Muscle of arm (tissue), 12 donors: Measurements from ENCODE around the gene TSPAN9. TPM values are rescaled to one million over a fixed set of nuclear protein-coding genes. Genes with fewer than 3 reads are reported as not detected.

ENCODE experiments used
- DNase-seq: peaks from one replicate; pipeline ENCODE4 v3.0.0-alpha.2; 2013
- polyA plus RNA-seq, 12 donors: library from polyadenylated mRNA; unstranded; fragments of 120-200 nt; gene quantifications; one replicate each; pipeline ENCODE4 v1.2.1, GENCODE V29; 2013; ENCODE audit not compliant: insufficient read length in 12 of 12

TSPAN9 gene
- polyA plus RNA-seq, 12 donors = 55.2 to 563 (median 115) TPM

DNA sequence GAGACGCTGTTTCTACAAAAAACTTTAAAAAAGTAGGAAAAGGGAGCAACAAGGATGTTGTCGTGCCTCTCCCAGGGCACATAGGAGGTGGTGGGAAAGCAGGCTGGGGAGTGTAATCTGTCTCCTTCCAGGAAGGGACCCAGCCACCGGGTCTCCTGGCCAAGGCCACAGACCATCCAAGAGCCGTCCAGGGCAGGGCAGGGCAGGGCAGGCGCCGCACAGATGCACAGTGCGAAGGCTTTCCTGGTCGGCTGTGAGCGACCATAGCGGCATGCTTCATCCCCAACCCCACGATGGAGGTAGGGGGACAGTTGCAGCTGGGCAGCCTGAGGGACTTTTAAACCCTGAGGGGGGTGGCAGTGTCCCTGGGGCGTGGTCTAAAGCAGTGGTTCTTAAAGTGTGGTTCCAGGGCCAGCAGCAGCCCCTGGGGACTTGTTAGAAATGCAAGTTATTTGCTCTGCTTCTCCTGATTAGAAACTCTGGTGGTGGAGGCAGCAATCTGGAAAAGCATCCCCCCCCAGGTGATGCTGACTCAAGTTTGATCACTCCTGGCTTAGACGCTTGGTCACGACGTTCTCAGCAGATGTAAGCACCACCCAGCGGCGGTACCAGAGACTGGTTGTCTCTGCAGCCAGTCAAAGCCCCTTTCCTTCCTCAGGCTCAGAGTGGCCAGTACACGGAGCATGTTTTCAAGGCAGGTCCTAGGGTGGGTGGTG lies 216.4 kb downstream of the TSPAN9 start:
- DNase-seq = no peak

DNA sequence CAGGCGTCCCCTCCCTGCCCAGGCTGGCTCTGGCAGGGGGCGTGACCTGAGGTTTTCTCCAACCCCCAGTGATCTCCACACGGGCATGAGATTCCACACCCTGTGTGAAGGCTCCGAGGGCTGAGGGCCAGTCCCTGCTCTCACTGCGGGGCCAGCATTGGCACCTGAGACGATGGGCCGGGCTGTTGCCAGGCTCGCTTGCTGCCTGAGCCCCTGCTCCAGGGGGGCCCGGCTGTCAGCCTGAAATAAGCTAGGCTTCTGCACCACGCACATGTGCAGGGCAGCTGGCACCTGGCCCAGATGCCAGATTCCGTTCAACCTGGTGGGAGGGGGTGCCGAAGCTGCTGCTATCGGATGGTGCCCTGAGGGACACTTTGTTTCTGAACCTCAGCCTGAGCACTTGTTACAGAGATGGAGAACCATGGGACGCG lies 217.3 kb downstream of the TSPAN9 start:
- DNase-seq = no peak

DNA sequence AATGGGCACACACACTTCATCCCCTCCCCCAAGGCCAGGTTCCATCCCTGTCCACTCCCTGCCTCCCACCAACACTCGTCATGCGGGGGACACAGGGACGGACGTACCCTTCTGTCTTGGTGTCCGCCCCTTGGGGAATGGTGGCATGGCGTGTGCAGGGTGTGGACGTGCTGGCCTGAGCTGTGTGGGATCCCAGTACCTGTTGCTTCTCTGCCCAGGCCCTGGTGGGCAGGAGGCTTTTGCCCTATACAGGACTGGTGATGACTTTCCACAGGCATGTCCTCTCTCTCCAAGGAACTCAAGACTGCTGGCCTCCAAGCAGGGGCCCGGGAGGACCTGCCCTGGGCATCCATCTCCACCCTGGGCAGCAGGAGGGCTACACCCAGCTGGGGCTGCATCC lies 218.0 kb downstream of the TSPAN9 start:
- no peak for DNase-seq

DNA sequence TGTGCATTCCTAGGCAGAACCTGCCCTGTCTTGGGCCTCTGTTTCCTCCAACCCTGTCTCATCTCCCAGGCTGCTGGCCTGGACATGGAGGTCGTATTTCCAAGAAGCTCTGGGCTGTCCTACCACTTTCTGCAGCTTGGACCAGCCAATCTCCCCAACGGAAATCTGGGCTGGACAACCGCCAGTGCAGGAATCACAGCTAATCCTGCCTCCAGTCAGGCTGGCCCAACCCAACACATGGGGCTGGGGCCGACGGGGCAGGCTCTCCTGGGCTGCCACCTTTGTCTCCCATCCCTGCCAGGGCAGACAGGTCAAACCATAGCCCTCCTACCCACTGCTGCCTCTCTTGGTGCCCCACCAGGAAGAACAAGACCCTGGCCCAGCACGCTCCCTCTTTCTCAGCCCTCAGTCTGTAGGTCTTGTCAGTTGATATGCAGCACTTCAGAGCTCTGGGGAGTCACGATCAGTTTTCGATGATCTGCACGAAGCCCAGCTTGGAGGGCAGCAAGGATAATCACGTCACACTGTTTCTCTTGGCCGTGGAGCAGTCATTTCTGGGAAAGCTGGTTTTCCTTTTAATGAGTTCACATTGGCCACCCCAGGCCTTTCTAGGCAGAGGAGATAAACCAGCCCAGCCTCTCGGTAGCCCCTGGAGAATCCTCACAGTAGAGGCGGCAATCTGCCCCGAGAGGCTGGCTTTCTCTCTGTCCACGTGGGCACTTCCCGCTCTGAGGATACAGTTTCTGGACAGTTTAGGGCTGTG lies 218.6 kb downstream of the TSPAN9 start:
- peak; percentile 48 for DNase-seq

DNA sequence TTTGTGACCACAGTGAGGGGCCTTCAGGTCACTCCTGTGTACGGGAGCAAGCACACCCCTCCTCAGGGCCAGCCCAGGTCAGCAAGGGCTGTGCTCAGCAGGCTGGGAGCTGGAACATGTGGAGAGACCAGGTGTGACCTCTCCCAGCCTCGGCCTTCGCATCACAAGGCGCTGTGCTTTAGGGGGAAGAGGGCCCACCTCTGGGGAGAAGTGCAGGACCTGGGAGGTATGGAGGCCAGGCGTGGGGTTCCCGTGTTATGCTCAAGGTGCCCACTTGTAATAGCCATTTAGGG lies 219.2 kb downstream of the TSPAN9 start:
- DNase-seq = no peak

DNA sequence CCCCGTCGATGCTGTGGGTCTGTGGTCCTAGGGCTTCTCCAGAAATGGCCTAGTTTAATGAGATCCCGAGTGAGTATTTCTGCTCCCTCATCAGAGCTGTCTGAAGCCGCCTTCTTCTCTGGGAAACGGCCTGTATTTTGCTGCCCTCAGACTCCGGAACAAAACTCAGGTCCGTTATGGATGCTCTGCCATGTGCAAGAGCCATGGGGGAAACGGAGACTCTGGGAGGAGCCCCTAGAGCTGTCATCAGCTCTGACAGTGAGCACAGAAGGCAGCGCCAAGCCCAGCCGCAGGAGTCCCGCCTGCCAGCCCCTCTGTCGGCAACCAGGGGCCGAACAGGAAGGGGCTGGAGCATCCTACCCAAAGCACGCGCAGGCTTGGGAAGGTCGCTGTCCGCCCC lies 221.4 kb downstream of the TSPAN9 start:
- no peak for DNase-seq

DNA sequence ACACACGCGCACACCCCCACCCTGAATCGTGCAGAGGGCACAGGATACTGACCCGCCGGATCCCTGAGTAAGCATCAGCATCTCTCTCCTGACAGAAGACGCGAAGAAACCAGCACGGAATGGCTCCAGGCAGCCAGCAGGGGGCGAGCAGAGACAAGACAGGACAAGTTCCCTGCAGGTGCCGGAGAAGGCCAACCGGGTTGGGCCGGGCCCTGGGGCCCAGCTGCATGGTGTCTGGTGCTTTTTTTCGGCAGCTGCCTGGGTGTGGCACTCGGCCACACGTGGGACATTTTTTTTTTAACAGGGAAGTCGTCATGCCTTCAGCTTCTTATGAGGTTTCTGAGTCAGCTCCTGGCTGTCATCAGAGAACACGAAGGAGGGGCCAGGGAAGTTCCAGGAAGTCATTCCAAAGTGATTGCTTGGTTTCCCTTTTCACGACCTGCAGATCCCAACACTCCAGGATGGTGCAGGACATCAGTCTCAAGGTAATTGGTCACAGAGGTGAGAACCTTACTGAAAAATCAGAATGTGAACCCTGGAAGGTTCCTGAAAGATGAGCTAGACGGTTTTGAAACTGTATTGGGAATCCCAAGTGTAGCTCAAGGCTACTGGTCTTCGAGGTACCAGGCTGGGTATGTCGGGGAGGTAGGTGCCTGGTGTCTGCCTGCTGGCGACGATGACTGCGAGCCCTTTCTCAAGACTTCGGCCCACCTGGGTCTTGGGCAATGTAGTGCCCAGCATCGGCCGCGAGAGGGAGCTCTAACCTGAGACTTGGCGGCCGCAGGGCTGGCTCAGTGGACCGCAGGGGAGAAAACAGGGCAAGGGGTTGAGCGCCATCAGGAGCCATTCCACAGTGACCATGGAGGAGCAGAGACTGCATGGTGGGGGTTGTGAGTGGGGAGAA lies 223.0 kb downstream of the TSPAN9 start:
- DNase-seq = peak; percentile 87

DNA sequence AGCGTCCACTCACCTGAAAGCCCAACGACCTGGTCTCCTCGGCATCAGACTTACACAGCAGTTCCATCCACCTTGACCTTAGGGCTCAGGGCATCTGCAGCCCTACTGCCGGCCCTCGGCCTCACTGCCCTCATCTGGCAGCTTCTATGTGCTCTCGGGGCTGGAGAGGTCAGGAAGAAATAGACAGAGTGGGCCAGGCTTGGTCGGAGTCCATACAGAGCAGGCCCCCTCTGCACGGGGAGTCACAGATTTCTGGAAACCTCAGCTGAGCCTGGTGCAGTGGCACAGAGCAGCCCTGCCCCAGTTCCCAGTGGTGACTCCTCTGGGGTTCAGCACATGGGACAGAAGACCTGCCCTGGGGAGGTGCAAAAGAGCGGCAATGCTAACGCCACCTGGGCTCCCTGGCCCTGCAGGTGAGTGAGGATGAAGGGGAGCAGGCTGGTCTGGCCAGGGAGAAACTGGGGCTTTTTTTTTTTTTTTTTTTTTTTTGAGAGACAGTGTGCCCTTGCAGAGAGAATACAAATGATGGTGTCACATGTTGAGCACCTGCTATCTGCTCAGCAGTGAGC lies 223.7 kb downstream of the TSPAN9 start:
- no peak for DNase-seq

DNA sequence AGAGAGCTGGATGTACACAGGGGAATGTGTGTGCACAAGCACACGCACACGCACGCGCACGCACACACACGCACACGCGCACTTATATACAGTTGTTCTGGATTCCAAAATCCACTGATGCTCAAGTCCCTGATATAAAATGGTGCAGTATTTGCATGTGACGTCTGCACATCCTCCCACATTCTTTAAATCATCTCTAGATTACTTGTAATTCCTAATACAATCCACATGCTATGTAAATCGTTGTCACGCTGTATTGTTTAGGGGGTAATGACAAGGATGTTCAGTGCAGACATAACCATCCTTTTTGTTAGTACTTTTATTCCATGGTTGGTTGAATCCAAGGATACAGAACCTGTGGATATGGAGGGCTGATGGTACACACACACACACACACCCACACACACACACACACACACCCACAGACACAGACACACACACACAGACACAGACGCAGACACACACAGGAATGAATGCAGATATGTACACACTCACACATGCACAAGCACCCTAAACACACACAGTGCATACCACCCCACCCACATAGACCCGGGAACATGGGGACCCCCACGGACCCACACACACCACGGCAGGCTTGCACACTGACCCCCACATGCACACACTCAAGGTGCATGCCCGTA lies 225.3 kb downstream of the TSPAN9 start:
- DNase-seq = no peak

DNA sequence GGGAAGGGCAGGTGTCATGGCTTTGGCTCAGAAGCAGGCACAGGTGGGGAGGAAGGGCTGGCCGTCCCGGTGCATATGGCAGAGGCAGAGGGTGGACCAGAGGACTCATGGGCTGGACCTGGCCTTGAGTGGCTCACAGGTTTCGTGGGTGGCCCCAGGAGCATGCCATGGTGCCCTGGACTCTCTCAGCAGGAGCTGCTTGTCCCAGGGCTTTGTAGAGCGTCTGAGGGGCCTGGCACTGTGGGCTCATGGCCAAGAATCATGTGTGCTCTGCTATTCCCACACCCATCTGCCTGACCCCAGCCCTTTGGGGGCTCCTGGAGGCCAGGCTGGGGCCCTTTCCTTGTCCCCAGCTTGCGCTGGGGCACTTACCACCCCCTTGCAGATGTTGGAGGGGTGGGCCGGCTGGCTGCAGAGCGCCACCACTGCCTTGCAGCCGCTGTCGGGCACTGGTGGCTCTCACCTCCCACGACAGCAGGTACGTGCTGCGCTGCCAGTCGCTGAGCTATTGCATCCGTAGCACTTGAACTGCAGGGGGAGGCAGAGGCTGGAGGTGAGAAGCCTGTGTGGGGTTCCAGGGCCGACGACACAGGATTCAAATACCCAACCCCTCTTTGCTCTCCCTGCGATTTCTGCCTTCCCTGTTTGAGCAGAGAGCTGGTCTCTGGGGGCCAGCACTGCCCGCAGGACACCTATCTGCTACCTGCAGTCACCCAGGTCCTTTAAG lies 226.4 kb downstream of the TSPAN9 start:
- no peak for DNase-seq

DNA sequence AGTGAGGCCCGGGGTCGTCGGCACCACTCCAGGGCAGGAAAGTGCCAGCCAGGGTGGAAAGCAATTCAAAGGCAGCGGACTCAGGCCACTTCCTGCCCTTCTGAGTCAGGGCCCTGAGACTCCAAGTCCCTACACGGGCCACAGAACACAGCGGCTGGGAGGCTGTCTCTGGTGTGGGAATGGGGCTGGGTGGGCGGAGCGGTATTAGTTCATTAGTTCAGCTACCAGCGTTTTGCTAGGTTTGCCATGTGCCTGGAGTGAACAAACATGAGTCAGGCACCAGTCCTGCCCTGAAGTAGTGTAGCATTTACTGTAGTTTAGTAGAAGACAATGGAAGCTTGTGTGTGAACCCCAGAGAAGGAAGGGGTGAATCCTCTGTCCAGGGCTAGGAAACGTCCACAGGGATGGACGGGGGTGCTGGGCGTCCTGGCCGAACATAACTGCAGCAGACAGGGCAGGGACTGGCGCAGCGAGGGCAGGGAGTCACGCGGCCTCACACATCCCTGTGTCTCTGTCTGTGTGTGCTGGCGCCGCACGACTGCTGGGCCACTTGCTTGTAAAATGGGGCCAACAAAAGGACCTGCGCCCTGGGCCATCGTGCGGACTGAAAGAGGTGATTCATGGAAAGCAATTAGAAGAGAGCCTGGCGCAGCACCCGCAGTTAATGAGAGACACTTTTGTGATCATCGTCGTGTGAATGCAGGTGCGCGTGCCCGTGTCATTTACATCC lies 227.4 kb downstream of the TSPAN9 start:
- DNase-seq = no peak

DNA sequence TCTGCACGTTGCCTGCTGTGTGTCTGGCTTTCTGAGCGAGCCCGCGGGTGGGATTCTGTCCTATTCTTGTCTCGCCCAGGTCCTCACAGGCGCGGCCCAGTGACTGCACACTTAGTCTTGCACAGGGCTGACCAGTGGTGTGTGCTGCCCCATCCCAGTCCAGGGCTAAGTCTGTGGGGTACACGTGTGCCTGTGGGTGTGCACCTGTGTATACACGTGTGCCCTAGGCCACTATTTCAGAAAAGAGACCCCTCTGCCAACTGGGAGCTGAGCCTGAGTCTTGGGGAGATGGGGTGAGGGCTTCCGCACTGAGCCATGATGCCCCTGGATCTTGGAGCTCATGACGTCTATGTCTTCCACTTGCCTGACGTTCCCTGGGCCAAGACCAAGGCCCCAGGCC lies 228.3 kb downstream of the TSPAN9 start:
- DNase-seq = no peak

DNA sequence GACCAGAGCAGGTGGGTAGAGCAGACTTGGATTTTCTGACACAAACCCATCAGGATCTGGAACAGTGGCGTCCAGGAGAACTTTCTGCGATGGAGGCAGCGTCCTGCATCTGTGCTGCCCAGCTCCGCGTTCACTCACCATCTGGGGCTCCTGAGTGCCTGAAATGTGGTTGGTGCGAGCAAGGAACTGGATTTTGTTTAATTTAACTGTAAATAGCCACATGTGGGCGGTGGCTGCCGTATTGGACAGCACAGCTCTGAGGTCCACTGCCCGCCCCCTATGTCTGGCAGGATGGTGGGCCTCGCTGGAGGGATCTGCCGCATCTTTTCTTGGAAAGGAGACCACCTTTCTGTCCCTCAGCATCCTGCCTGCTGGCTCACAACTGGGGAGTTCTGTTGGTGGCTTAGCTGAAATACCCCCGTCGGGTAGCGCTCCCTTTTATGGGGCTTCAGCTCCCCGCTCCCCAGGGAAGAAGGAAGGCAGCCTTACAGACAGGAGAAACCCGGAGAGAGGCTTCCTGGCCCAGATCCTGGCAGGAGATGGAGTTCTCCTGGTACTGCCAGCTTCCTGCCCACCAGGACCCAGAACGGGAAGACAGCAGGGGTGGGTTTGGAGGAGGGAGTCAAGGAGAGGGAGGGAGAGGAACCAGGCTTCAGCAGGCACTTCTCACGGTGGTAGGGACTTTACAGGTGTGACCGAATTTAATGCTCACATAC lies 228.9 kb downstream of the TSPAN9 start:
- DNase-seq = no peak

DNA sequence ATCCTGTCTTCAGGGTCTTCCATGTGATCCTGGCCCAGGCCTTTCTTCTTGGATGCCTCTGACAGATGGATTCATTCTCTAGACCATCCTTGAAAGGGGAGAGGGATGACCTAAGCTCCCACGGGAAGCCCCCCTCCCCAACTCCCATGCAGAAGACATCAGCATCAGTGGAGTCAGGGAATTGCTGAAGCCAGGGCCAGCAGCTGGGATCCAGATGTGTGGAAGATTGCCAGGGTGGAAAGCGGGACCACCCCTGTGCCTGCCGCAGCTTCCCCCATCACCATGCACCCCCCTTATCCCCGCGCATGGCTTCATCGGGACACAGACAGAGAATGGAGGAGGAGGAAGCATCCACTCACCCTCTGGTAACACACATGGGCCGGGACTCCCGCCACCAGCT lies 230.2 kb downstream of the TSPAN9 start:
- peak; percentile 60 for DNase-seq

DNA sequence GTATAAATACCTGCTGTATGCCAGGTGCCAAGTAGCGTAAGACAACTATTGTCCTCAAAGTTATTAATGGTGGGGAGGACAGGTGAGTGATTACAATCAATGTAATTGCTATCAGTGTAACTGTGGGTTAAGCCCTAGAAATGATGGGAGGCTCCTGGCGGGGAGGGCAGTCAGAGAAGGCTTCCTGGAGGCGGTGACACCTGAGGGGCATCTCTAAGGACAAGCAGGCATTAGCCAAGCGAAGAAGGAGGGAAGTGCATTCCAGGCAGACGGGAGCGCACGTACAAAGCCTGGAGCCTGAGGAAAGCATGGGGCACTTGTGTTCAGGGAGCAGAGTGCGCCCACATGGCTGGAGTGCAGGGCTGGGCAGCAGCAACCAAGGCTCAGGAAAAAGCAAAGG lies 230.9 kb downstream of the TSPAN9 start:
- DNase-seq = no peak

DNA sequence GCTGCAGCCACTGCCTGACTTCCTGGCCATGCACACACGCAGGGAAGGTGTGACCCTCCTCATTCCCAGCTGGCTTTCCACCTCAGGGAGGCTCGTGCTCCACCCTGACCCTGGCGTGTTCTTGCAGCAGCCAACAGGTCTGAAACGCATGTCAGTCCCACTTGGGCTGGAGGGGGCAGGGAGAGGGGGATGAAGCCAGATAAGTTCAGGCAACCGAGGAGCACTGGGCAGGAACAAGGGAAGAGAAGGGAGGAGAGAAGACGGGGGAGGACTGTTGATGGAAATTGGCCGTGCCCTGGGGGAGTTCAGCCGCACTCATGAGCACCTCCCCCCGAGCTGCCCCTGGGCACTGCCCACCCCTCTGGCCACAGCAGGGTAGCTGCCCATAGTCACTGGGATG lies 231.4 kb downstream of the TSPAN9 start:
- DNase-seq = no peak

DNA sequence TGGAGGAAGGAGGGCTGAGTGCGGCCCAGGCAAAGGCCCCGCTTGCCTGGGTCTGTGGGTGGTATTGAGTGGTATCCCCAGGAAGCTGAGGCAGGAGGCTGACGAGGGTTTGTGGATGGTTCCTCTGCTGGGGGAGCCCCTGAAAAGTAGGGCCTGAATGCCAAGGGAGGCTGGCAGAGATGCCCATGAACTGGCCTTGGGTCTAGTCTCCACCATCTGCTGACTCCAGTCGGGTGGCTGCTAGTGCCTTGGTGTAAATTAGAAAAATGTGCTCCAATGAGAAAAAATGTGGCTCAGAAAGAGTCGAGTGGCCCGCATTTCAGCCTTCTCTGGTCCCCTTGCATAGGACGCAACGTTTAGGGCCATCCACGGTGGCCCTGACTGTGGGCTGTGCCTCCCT lies 232.6 kb downstream of the TSPAN9 start:
- no peak for DNase-seq

DNA sequence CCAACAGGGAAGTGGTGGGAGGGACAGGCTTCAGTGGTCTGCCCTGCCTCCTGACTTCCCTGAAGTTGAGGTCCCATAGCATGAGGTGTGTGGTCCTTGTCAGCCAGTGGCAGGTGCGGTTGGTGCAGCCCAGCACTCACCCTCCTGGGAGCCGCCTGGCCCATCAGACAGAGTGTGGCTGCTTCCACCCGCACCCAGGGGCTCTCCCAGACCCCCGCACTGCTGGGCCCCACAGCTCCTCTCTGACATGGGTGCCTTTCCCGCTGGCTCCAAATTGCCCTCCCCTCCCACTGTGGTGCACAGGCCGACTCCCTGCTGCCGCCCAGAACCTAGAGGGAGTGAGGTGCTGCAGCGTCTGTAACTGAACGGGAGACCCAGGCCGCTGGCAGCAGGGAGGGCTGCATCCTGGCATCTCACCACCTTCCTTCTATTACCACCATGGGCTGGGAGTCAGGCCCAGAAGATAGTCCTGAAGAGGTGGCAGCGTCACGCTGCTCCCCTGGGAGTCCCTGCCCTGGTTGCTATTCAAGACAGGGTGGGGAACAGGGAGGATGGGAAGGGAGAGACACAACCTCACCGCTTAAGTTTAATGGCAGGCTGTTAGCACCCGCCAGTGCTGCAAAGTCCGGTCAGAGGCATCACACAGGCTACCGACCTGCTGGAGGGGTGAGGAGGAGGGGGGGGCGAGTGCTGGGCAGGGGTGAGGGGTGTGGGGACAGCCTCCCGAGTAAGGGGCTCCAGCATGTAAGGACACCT lies 233.3 kb downstream of the TSPAN9 start:
- DNase-seq = no peak

DNA sequence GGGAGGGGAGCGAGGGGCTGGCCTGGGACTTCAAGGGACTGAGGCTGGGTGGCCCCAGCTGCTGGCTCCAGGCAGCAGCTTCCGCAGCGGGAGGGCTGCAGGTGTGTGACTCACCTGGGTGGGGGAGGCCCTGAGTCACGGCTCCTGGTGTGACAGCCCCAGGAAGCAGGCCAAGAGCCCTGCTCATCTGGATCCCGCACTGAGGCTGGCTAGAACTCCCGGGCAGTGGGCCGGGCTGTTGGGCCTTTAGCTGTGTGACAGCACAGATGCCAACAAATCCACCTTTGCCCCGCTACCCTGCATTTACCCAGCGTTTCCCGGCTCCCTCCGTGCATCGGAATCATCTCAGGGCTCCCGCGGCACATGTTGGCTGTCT lies 233.8 kb downstream of the TSPAN9 start:
- DNase-seq = no peak
